NCI-H2081 treated with DMSO at 0.1 percent for 48 hours (cell line): ENCODE results near the gene PRDX5.
"Not testable (repeated sequence)": the region's sequence is repeated elsewhere in the genome, so short reads cannot be mapped to it uniquely, and the experiment has no call there.

Source experiments
- DNase-seq: peaks from one replicate; lab custom pipeline; 2025; lab: John Stamatoyannopoulos, UW

Gene PRDX5

GRCh38 chr11:64305691-64306562, 12.0 kb upstream of the PRDX5 start:
- no peak for DNase-seq

GRCh38 chr11:64306563-64306875, 11.4 kb upstream of the PRDX5 start:
- no peak for DNase-seq

- DNase-seq: no peak
Measured at GRCh38 chr11:64306876-64307622, 10.9 kb upstream of the PRDX5 start.

- not testable (repeated sequence) for DNase-seq
Measured at GRCh38 chr11:64307795-64308194, 10.1 kb upstream of the PRDX5 start.

- DNase-seq: no peak
Measured at GRCh38 chr11:64312947-64313346, 5.0 kb upstream of the PRDX5 start.

GRCh38 chr11:64313491-64314145, 4.3 kb upstream of the PRDX5 start:
- DNase-seq: no peak

- DNase-seq: no peak
Measured at GRCh38 chr11:64314146-64314804, 3.6 kb upstream of the PRDX5 start.

GRCh38 chr11:64314805-64315561, 2.9 kb upstream of the PRDX5 start:
- DNase-seq: no peak

- not testable (repeated sequence) for DNase-seq
Measured at GRCh38 chr11:64315667-64316526, 2.0 kb upstream of the PRDX5 start.

- no peak for DNase-seq
Measured at GRCh38 chr11:64316672-64317324, 1.1 kb upstream of the PRDX5 start.

GRCh38 chr11:64317325-64317960, 478 bp upstream of the PRDX5 start, which contains the start of gene TRMT112:
TRMT112 (minus strand) TSS chr11:64317559; CDS start chr11:64317526, 33 bp downstream.
- peak; percentile 78 for DNase-seq

- DNase-seq: no peak
Measured at GRCh38 chr11:64318766-64319761, 1.1 kb downstream of the PRDX5 start.

GRCh38 chr11:64320556-64320955, 2.6 kb downstream of the PRDX5 start:
- no peak for DNase-seq

- DNase-seq: no peak
Measured at GRCh38 chr11:64321026-64321425, 3.1 kb downstream of the PRDX5 start.

- no peak for DNase-seq
Measured at GRCh38 chr11:64321533-64321932, 3.6 kb downstream of the PRDX5 start.

- DNase-seq: no peak
Measured at GRCh38 chr11:64322925-64323260, 5.0 kb downstream of the PRDX5 start.

GRCh38 chr11:64323373-64323772, 5.5 kb downstream of the PRDX5 start:
- DNase-seq: no peak

GRCh38 chr11:64323984-64324383, 6.1 kb downstream of the PRDX5 start:
- not testable (repeated sequence) for DNase-seq
